Measurements from ENCODE around the gene WDR4.
"Not testable (repeated sequence)": the region's sequence is repeated elsewhere in the genome, so short reads cannot be mapped to it uniquely, and the experiment has no call there.

Gene WDR4

DNA sequence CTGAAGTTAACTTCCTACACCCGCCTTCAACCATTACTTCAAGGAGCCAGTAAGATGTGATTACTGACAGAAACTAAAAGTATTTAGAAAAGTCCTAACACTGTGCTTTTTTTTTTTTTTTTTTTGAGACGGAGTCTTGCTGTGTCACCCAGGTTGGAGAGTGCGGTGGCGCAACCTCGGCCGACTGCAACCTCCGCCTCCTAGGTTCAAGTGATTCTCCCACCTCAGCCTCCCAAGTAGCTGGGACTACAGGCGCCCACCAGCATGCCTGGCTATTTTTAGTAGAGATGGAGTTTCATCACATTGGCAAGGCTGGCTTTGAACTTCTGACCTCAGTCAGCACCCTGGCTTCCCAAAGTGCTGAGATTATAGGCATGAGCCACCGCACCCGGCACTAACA, 3.5 kb downstream of the WDR4 start:
- not testable (repeated sequence) for DNase-seq

DNA sequence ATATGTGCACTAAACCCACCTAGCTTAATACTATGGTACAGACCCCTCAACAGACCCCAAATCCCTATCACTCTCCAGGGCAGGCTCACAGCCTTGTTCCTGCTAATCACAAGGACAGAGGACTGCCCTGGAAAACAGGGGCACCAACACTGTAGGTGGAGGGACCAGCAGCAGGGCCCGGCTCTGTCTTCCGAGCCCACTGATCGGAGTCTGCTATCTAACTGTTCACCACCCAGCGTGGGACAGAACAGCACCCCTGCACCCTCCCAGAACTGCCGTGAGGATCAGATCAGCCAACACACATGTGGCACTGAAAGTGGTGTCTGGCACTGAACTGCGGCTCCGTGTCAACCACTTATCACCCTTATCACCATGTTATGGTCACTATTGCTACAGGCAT, 6.2 kb downstream of the WDR4 start:
- DNase-seq = no peak

DNA sequence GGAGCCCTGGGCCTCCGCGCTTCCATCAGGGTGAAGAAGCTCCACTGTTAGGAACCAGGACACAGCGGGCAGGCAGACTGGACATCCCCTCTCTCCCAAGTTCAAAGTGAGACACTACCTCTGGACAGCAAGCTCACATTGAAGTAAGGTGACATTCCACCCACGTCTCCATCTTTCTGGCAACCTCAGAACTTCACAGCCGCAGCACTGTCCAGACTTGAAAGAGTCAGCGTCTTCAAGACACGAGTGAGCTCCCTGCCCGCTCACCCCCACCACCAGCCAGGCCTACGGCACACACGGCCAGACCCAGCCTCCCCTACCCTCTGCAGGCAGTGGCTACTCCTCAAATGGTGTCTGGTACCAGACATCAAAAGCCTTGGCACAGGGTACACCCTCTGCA, 11.1 kb downstream of the WDR4 start:
- DNase-seq = no peak

DNA sequence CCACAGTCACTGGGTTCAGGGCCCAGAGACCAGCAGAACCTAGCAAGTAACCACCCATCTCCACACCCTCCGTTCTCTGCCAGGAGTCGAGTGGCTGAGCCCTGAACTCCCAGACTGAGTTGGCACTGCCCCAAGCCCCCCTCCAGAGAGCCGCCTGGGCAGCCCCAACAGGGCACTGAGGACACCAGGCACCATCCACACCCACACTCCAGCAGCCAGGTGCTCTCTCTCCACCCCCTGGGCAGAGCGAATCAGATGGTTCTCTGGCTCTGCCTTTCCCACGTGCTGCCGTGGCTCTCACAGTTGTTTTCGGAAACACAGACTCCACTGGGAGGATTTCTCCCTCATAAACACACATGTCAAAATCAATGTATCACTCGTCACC, 13.6 kb downstream of the WDR4 start:
- no peak for DNase-seq

DNA sequence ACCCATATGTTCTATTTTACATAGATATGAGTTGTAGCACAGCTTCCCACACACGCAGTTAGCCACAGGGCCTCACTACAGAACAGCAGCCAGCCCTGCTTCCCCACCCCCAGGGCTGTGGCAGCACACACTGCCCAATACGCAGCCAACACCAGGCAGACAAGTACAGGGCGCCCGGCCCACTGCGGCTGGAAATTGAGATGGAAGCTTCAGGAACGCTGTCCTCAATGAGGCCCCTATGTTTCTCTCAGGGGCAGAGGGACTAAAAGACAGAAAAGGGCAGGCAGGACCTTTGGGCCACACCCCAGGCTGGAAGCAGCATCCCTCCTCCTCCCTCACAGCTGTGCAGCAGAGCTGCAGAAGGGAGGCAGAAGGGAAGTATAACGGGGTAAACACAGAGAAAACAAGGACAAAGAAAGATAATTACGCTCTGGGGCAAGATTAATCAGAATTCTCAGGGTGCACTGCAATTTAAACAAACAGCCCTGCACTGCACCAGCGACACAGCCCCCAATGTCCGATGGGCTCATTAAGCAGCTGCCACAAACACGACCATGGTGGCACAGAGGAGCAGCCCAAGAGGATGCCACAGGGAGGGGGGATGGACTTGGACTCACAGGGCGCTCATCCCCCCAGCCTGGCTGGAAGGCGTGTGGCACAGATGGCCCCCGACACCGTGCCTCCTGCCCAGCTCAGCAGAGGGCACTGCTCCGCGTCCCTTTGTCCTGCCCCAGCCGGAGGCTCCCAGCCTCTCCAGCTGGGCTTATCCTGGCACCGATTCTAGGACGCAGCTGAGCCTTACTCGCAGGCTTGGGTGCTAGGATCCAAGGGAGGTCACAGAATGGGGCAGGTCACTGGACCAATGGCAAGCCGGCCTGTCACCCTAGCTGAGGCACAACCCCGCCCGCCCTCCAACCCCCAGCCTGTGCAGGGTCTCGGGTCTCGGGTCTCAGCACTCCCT, 14.2 kb downstream of the WDR4 start:
- no peak for DNase-seq

DNA sequence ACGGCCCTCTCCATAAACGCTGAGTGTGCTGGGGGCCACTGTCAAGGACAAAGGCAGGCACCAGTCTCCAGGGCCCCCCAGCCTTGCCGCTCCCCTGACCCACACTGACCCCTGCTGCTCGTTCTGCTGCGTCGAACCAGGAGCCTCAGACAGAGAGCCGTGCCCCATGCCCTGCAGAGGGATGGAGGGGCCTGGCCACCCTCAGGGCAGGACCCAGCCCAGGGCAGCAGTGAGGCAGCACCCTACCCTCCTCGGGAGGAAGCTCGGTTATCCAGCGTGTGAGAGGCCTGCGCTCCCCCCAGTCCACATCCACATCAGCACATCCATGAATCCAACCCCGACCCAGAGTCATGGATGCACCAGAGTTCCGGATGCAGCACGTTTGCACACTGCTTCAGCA, 15.1 kb downstream of the WDR4 start:
- DNase-seq = no peak

DNA sequence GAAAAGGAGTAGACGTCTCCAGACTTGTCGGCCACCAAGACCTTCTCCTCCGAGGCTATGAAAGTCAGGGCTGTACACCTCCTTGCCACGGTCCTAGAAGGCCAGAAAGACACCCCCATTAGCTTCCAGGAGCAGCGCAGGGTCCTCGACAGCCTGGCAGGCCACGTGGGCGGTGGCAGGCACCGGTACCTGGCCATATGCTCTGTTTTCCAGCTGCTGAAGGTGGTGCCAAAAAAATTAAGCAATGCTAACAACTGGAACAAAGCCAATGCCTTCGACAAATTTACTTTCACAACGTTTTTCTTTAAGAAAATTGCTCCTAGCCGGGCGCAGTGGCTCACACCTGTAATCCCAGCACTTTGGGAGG, 15.9 kb downstream of the WDR4 start:
- DNase-seq = no peak

DNA sequence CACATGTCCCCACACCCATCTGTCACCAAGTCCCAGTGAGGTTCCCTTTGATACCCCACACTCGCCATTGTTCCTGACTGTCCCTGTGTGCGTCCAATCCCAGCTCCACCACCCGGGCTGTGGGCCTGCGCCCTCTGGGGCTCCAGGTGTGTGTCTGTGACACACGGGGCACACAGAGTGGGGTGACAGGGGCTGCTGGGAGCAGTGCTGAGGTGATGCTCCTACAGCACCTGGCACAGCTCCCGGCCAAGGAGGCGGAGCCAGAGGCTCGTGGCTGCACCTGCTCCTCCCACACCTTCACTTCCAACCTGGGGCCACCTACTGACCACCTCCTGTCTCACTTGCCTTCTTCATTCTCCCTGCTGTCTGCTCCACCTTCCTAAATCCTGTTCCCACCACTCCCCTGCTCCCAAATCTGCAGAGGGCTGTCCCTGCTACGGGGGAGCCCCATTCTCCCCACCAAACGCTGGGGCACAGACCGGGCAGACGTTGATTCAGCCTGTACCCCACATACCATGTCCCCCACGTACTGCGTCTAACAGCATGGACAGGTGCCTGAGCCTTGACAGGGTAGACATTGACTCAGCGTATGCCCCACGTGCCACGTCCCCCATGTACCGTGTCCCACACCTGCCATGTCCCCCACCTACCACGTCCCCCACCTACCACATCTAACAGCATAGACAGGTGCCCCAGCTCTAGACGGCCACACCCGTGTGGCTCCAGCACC, 16.4 kb downstream of the WDR4 start:
- no peak for DNase-seq

DNA sequence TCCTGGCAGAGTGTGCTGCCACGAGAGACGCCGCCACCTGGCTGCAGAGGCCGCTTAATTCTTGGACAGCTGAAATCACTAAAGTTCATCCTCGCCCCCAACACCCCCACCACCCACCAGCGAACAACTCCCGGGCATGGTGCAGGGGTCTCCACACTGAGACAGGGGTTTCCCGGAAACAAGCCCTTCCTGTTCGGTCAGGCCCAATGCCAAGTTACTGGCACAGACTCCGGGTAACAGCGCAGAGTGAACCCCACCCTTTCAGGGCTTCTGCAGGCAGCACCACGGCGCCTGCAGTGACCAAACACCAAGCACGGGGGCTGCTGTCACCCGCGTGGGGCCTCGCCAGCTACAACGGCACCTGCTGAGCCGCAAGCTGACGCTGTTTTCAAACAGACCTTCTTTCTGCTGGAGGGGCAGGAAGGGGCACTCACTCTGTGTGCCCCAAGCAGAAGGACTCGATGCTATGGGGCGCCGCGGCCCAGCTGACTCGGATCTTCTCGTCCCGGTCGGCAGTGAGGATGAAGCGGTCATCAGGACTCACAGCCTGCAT, 17.4 kb downstream of the WDR4 start:
- DNase-seq = no peak

DNA sequence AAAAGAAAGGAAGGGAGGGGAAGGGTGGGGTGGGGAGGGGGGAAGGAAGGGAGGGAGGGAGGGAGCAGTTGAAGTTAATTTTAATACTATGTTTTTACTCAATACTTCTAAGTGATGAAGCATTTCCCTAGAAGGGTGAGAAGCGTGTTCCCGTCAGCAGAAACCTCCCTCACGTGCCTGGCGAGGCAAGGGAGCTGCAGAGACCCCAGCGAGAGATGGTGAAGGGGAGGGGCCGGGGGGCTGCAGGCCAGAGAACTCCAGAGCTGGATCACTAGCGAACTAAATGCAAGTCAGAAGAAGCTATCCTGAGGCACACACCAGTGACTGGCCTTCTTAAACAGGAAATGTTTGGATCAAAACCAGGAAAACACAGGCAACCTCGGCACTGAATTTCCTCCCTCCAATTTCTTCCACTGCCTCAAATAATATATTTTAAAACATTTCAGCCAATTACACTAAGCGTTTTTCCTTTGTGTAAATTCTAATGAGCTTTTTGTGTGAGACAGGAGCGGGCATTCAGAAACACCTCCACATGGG, 18.0 kb downstream of the WDR4 start:
- DNase-seq = no peak

DNA sequence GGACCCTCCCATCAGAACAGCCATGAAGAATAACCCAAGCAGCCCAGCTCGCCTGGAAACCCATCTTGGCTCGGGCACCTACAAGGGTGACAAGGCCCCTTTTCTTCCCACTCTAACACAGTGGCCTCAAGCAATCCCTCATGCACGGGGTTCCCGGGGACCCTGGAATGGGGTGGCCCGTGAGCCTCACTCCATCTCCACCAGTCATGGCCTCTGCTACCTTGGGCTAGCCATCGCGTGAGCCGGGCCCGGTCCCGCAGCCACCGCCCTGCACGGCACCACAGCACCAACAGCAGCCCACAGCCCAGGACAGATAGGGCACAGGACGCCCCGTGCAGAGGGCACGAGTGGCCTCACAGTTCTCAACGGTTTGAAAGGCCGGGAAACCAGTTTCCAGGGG, 19.0 kb downstream of the WDR4 start:
- DNase-seq = no peak

DNA sequence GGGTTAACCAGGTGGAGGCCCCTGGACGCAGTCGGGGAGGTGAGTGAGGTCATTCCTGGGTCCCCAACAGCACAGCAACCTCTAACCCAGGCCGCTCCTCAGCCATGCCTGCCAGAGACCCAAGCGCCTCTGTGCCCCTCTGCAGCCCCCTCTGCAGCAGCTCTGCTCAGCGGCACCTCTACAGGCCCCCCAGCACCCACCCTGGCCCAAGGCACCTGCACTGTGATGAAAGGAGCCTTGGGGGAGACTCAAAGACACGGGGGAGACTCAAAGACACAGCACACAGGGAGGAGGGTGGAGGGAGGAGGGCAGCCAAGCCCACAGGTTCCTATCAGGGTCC, 19.5 kb downstream of the WDR4 start:
- no peak for DNase-seq

DNA sequence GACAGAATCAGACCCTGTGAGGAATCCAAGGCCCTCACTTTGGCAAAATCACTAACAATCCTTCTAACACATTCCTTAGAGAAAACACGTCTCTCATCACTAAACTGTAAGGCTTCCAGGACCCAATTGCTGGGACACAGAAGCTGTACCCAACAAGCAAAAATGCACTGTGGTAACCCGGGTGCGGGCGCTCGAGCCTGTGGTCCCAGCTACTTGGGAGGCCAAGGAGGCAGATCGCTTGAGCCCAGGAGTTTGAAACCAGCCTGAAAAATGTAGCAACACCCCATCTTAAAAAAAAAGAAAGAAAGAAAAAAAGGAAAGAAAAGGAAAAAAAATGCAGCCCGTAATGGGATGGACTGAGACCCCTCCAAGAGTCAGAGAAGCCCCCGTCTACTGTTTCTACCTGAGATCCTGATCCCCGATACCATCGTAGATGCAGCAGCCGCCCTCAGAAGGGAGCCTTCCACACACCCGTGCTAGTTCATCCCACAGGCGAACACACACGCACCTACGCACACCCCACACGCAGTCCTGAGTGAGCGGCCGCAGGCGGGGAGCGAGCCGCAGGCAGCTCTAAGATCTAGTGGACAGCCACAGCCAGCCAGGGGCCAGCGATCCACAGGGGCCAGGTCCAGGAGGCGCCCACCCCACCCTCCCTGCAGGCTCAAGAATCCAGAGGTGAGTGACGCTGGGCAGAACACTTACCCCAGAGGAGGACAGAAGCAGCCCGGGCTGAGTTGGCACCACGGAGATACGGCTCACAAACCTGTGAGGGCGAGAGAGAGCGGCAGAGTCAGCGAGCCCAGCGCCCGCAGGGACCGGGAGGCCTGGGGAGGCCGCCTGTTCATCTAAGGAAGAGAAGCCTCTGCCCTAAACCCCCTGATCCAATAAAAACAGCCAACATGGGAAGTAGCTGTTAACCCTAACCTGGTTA, 20.1 kb downstream of the WDR4 start:
- DNase-seq = no peak

DNA sequence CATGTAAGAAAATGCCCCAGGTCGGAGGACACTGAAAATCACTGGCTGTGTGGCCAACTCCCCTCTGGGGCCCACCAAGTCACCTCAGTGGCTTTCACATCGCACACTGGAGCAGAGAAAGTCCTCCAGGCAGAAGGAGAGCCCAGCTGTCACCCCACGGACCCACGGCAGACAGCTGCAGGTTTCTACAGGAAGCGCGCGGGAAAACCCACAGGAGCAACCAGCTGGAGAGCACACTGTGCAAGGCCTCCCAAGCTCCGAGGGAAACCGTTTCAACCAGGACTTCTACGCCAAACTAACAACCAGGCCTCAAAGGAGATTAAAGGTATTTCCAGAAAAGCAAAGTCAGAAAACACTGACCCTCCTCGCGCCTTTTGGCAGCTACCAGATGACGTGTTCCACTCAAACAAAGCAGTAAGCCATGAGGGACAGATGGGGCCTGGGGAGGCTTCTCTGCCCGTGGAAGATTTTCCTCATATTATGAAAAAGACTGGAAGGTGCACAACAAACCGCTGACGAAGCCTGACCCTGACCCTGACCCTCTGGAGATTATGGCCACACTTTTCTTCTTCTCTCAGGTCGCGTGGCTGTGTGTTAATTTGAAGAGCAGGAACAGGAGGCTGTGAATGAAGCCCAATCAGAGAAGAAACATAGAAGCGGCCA, 21.0 kb downstream of the WDR4 start:
- DNase-seq = no peak

DNA sequence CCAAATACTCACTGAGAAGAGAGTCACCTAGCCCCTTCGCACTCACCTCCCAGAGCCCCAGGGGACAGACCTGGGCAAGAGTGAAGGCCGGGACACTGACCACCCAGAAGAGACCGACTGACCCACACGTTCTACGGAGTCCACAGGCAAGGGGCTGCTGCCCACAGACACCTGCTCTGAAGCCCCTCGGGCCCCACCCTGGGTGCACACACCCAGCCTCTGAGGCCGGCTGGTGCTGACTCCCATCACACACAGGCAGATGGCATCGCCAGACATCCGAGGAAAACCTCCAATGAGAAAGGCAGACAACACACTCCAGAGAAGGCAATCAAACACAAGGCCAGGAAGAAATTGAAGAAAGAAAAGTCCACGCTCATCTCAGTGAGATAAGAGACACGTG, 22.1 kb downstream of the WDR4 start:
- no peak for DNase-seq

DNA sequence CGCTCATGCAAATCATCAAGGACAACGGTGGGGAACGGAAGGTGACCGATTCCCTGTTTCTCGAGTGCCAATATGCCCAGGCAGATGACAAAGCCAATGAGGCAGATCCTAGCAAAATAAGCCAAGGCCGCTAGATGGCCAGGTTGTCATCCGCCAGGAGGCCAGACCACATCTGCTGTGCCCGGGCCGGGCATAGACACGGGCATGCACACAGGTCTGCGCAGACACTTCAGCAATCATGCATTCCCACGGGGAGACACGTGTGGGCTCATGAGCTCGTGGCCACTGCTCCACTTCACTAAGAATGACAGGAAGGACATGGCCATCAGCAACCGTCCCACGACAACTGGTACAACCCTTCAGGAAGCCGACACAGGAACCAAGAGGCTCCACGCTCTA, 23.4 kb downstream of the WDR4 start:
- no peak for DNase-seq

DNA sequence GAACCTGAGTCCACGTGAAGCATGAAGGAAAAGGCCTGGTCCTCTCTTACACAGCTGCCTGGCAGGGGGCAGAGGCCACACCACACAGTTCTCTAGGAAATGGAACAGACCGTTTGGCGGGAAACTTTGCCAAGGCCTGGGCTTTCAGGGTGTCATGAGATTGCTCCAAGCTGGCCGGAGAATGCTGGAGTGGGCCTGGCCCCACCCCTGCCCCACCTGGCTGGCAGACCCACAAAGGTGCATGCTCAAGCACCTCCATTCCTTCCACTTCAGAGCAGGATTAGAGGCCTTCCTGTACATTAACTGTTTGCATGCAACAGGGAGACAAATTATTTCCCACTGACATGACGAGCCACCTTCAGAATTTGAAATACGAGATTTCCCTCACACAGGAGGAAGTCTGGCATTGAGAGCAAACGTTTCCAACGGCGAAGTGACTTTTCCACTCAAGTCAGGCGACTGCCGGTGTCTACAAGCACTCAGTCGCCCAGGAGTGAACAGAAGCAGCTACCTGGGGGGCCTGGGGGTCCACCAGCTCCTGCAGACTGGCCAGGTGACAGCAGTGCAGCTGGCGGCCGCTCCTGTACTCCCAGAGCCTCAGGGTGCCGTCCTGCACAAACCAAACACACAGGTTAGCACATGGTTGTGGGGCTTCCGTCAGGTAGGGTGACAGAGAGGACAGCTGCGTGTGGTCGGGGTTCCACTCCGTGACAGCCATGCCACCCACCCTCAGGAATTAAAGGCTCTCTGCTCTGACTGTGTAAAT, 24.0 kb downstream of the WDR4 start:
- DNase-seq = no peak

DNA sequence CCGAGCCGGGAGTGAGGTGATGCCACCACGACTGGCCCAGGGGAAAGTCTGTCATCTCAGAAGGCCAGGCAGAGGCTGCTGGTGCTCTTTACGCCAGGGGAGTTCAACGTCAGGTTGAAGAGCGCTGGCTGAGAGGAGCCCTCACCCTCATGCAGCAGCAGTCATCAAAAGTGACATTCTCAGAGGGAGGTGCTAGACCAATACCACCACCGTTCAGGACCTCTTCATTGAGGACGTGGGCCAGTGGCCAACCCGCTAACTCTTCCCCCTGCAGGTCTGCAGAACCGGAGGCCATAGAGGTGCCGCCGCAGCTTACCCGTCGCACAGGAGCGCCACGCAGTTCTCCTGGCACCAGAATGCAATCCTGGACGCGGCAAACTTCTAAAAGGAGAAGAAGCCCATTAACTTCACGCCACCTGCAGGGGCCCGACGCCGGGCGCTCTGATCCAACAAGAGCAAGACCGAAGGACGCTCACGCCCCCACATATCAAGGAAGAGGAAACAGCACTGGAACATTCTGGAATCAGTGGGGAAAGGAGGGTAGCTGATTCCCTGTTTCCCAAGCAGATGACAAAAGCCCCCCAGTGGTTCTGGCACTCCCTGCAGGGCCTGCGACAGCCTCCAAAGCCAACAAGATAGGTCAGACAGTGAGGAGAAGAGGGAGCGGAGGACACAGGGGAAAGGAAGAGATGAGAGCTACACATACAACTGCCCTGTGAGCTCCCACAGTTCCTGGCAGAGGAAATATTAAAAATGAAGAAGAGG, 24.9 kb downstream of the WDR4 start:
- DNase-seq = no peak

DNA sequence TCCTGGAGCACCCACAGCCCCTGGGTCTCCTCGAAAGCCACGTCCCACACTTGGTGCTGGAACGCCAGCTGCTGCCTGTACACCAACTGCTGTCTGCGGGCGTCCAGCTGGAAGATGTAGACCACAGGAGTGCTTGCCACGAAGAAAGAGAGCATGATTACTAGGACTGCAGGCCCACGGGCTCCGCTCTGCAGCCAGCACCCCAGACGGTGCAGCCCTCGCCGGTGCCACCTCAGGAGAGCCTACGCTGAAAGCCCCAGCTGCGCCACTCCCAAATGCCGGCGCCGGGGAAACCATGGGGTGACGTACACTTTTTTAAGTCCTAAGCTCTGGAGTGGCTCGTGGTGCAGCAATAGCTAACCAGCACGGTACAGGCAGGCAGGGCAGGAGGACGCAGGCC, 25.7 kb downstream of the WDR4 start:
- no peak for DNase-seq

DNA sequence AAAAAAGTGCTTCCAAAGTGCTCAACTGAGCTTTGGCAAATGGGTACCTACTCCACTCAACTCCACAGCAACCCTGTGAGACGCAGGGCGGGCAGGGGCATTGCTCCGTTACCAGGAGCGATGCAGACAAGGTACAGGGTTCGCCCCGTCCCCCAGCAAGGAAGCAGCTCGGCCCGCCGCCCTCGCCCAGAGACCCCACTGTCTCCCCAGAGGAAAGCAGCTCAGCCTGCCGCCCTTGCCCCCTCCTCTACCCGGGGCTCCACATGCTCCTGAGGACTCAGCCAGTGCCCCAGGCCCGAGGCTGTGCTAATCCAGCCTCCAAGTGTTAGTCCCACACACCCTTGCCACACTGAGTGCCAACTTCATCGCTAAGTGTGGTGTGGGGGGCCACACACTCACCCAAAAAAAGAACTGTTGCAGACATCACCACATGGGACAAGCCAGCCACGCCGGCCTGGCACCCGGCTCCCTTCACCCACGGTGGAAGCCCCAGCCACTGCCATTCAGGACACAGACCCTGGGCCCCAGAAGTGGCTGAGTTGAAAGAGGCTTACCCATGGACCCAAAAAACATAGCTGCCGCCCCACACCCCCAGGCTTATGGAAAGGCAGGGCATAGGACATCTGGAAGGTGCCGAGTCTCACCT, 26.3 kb downstream of the WDR4 start:
- DNase-seq = no peak

Data from NCI-H187 (cell line).